Measurements from ENCODE around the gene PLCH2.

PLCH2 gene

DNA sequence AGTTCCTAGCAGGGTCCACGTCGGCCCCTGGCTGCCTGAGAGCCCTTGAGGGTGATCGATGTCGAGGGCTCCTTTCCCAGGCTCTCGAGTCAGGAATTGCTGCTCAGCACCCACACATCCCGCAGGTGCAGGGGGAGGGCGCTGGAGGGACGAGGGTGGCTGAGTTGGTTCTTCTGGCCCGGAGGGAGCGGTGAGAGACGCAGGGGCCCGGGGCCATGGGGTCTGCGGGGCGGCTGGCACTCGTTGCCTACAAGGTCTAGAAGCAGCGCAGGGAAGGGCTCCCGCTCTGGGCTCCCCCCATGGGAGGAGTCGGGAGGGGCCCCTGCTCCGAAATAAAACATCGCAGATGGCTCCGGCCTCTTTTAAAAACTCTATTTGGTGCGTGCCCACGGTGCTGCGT lies 32.1 kb downstream of the PLCH2 start:
- in situ Hi-C loops (cut with HindIII; ENCODE audit: low sequenced_read_pairs), result no loop called here

DNA sequence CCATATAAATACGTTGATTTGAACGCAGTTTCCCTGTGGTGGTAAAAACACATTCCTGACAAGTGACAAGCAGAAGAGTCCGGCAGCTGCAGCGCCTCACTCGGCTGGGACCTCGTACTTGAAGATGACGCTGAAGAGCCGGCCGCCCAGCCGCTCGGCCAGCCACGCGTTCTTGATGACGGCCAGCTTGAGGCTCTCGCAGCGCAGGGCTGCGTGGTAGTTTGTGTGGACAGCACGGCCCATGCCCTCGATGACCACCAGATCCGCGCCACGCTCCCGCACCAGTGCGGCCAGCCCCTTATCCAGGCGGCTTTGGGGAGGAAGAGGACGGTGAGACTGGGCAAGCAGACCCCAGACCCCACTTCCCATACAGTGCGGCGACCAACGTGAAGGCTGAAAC lies 32.7 kb downstream of the PLCH2 start:
- in situ Hi-C loops (cut with HindIII; ENCODE audit: low sequenced_read_pairs), result no loop called here

DNA sequence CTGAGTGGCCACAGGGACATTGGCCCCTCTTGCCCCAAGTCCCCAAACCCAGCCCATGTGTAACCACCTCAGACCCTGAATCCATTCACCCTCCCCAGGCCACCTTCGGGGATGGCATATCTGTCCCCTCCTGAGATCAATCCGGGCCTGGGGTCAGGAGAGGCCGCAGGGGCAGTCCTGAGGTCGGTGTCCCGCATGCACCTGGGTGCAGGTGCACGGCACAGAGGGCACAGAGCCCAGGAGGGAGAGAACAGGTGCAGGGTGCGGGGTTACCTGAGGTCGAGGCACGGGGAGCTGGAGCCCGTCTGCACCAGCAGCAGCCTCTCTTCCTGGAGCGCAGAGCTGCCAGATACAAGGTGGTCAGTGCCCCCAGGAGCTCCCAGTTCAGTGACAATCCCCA lies 33.5 kb downstream of the PLCH2 start:
- in situ Hi-C loops (cut with HindIII; ENCODE audit: low sequenced_read_pairs), result no loop called here

DNA sequence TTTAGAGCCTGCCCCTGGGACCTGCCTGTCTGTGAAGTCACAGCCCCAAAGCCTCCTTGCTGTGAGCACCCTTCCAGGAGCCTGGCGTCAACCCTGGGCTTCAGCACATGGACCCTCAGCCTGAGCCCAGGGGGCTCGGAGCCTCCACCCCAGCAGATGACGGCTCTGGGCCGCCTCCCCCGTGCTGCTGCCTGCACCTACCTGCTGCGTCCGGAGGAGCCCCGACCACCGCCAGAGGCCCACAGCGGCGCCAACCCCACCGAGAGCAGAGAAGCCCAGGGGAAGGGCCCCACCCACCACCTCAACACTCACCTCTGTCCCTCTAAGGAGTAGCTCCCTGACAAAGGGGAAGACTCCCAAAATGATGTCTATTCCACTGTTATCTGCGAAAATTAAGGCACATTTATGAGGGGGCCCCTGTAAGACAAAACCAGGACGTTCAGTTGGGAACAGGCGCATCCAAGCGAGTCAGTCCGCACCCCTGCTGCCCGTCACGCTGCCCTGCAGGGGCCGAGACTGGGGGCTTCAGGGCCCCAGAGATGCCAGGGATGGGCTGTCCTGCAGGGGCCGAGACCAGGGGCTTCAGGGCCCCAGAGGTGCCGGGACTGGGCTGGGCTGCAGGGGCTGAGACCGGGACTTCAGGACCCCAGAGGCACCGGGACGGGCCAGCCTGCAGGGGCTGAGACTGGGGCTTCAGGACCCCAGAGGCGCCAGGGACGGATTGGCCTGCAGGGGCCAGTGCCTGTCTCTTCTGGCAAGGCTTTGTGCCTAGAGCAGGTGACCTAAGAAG lies 34.5 kb downstream of the PLCH2 start:
- in situ Hi-C loops (cut with HindIII; ENCODE audit: low sequenced_read_pairs), result loop anchor here (10.0 kb wide), 2 partner anchors 86 to 316 kb away; partner anchors contain the start of gene FAAP20

DNA sequence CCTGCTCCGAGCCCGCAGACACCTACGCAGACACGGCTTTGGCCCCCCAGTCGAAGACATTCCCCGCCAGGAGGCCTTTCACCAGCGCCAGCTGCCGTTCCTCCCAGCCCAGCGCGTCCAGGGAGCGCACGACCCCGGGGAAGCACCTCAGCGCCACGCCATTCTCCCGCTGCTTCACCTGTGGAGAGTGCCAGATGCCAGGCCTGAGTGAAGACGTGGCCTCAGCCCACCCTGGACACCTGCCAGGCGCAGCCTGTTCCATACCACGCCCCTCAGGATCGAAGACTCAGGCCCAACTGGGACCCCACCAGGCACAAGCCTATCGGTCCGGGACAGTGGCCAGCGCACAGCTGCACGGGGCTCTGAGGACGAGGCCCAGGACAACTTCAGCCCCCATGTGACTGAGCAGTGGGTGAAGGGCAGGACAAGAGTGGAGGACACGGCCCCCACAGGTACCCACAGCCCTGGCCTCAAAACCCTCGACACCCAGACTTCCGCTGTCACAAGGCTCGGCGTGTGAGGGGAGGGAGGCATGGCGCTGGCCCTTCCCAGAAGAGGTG lies 36.9 kb downstream of the PLCH2 start:
- in situ Hi-C loops (cut with HindIII; ENCODE audit: low sequenced_read_pairs), result loop anchor here (10.0 kb wide), 2 partner anchors 88 to 318 kb away; partner anchors contain the start of gene FAAP20

DNA sequence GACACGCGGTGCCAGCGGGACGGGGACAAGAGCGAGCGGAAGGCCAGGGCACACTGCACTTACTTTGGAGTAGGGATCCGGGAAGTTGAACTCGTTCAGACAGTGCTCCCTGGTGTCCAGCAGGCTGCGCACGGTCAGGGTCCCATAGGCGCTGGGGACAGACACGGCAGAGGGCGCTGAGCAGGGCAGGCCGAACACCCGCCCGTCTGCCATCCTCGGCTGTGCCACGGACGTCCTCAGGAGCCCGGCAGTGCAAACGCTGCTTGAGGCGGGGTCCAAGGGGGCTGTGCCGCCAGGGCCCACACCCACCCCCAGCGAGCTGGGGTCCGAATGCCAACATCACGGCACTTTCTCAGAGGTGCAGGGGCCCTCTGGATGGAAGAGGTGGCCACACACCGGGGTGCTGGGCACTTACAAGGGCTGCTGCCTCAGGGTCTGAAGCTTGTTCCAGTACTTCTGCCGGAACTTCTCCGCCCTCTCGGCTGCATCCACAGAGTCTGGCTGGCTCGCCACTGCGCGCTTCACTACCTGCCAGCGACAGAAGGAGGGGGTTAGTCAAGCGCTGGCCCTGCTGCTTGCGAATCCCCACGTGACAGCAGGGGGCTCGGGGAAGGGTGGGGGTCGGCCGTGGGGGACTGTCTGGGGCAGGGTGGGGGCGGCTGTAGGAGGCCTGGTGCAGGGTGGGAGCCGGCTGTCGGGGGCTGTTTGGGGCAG lies 38.0 kb downstream of the PLCH2 start:
- in situ Hi-C loops (cut with HindIII; ENCODE audit: low sequenced_read_pairs), result loop anchor here (10.0 kb wide), 2 partner anchors 89 to 319 kb away; partner anchors contain the start of gene FAAP20

DNA sequence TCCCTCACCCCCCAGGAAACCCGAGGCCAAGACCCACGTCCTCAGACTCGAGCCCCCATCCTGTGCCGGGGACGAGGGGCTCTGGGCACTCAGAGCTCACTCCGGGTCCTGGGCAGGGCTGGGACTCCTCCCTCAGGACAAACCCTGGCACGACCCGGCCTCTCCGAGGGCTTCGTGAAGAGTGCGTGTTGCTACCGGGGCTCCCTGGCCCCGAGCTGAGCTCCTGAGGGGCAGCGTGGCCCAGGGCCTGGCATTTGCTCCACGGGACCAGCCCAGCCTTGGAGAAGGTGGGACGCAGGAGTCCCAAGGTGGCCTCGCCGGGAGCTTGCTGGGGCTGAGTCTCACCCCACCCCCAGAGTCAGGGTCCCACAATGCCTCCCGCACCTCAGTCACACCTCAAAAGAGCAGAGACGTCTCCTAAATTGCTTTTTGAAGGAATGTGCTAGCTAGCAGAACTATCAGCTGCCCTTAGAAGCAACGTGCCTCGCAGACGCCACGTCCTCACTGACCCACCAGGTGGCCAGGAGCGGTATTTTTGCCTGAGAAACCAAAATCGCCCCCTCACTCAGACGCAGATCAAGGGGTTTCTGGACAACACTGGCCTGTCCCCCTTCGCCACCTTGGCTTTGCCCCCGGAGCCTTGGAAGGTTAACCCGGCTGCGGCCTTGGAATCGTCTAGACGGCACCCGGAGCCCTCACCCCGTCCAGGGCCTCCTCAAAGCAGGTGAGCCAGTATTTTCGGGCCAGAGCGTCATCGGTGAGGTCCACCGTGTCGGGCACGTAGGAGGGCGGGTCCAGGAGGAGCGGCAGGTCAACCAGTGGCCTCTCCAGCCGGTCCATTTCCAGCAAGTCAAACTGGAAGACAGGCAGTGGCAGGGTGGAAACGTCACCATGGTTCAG lies 39.0 kb downstream of the PLCH2 start:
- in situ Hi-C loops (cut with HindIII; ENCODE audit: low sequenced_read_pairs), result loop anchor here (10.0 kb wide), 2 partner anchors 90 to 320 kb away; partner anchors contain the start of gene FAAP20

DNA sequence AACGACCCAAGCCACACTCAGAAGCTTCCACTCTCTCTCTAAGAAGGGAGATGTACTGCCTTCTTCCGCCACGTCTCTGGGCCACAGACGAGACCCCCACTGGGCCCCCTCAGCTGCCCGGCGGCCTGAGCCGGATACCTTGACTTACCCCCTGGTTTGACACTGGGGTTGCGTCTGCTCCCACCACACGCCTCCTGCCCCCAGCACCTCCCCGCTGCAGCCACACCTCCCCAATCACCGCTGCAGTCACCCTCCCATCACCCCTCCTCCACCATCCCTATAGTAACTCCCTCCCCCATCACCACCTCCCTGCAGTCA lies 39.6 kb downstream of the PLCH2 start:
- in situ Hi-C loops (cut with HindIII; ENCODE audit: low sequenced_read_pairs), result loop anchor here (10.0 kb wide), 2 partner anchors 91 to 321 kb away; partner anchors contain the start of gene FAAP20

DNA sequence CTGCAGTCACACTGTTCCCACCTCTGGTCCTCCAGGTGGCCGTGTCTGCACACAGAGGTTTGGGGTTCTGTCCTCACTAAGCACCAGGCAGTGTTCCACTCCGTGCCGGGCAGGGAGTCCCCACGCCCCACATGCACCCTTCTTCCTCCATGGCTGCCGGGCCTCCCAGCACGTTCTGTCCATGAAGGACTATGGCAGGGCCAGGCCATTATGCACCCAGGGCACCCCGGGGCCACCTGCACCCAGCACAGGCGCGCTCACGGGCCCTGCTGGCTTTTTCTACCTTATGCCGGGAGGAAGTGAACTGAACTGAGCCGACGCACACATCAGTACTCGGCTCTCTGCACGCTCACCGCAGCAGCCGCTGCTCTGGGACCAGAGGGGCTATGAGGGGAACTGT lies 40.0 kb downstream of the PLCH2 start:
- in situ Hi-C loops (cut with HindIII; ENCODE audit: low sequenced_read_pairs), result loop anchor here (10.0 kb wide), 2 partner anchors 91 to 321 kb away; partner anchors contain the start of gene FAAP20

DNA sequence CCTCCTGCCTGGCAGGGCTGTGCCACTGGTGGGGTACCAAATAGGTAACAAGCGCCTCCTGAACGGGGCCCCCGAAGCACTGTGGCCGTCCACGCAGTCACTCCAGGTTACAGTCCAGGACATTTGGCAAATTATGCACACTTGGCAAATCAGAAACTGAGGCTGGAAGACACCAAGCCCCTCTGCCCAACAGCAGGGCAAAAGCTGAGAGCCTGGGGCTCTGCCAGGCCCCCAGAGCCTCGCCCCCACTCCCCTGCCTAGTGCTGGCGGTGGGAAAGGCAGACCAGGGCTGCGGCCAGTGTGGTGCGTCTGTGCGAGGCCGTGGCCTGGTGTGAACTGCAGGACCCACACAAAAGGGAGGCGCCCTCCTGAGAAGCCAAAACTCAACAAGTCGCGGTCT lies 40.9 kb downstream of the PLCH2 start:
- in situ Hi-C loops (cut with HindIII; ENCODE audit: low sequenced_read_pairs), result loop anchor here (10.0 kb wide), 2 partner anchors 92 to 322 kb away; partner anchors contain the start of gene FAAP20

DNA sequence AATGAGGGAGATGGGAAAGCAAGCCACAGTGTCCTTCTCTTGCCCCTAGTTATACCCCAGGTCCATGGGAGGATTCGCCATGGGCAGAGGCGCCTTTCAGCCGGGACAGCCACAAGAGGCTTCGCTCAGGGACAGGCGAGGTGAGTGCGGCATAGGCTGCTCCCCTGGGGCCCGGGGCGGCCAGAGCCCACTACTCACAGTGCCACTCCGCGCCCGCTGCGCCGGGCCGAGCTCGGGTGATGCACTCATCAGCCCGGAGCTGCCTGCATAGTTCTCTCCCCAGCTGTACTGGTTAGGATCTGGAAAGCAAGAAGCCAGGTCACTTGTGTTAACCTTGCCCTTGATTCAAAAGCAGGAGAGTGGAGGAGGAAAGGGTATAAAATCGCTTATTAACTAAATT lies 41.9 kb downstream of the PLCH2 start:
- in situ Hi-C loops (cut with HindIII; ENCODE audit: low sequenced_read_pairs), result loop anchor here (10.0 kb wide), 2 partner anchors 93 to 323 kb away; partner anchors contain the start of gene FAAP20

DNA sequence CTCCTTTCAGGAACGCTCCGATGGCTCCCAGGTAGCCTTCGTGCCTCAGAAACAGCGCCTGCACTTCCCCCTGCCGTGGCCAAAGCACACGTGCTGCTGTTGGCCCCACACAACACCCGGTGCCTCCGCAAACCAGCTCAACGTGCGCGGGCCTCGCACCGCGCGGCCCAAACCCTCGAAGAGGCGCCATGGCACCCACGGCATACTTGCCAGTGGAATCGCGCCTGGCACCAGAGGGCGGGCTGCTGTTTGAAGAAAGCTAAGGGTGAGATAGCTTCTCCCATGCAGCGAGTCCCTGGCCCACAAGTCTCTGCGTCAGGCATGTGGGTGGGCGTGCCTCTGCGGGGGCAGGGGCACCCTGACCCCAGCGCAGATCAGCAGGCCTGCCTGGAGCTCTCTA lies 42.4 kb downstream of the PLCH2 start:
- in situ Hi-C loops (cut with HindIII; ENCODE audit: low sequenced_read_pairs), result loop anchor here (10.0 kb wide), 2 partner anchors 94 to 324 kb away; partner anchors contain the start of gene FAAP20

DNA sequence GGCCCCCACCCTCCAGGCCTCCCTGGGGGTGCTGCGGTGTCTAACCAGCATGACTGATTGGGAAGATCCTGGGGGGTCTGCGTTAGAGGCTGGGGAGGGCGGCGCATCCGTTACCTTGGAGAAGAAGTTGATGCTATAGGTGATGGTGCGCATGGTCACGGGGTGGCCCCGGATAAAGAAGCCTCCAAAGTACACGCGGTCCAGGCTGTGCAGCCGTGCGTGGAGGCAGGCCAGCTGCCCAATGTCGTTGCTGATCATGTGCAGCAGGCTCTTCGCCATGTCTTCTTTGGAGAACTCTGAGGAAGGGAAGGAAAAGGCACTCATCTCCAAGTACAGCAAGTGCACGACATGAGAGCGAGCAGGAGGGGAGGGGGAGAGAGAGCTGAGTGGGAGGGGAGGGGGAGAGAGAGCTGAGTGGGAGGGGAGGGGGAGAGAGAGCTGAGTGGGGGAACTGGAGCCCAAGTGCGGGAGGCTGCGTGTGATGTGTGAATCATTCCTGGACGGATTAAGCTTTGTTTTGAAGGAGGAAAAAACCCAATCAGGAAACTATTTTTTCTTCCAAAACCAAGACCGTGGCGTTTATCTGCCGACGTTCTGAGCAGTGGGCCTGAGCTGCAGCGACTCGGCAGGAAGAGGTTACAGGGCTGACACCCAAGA lies 43.1 kb downstream of the PLCH2 start:
- in situ Hi-C loops (cut with HindIII; ENCODE audit: low sequenced_read_pairs), result loop anchor here (10.0 kb wide), 2 partner anchors 94 to 324 kb away; partner anchors contain the start of gene FAAP20

DNA sequence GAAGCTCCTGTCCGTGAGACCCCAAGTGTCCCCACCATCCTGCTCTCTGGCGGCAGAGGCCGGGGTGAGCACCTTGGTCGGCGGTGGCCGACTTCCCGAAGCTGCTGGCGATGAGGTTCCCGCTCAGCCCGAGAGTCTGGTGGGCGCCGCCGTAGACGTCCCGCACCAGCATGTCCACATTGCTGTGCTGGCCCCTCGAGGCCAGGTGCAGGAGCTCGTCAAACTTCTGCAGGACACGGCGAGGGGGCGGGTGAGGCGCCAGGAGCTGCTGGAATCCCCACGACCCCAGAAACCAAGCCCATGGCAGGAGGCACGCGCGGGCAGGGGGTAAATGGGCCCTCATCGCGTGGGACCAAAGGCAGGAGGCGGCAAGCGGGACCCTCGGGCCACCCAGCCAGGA lies 43.6 kb downstream of the PLCH2 start:
- in situ Hi-C loops (cut with HindIII; ENCODE audit: low sequenced_read_pairs), result loop anchor here (10.0 kb wide), 2 partner anchors 95 to 325 kb away; partner anchors contain the start of gene FAAP20

DNA sequence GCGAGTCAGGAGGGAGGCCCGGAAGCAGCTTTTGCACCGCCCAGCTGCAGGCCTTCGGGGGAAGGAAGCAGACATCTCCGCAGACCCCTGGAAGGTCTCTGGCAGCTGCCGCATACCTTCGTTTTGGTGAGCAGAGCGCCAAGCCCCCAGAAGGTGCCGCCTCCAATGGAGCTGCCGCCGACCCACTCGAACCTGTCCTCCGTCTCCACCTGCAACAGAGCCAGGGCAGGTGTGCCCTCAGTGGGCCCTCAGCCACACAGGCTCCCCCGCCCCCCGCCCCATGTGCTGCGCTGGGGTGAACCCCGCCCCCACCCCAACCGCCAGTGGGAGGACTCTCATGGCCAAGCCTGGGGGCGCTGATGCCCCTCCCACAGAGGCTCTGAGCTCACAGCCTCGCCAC lies 44.1 kb downstream of the PLCH2 start:
- in situ Hi-C loops (cut with HindIII; ENCODE audit: low sequenced_read_pairs), result no loop called here

DNA sequence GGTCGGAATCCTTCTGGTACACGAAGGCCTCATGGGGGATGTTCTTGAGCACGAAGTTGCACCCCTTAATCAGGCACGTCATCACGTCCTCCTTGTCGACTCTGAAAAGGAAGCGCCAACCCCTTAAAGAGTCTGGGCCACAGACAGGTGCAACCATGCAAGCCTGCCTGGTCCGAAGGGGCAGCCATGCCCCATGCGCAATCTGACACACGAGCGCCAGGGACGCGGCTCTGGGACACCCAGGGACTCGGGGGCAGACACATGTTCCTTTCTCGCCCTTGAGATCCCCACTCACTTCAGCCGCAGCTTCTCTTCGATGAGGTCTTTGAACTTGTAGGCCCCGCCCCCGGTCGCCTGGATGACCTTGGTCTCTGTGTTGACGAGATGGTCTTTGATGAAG lies 44.7 kb downstream of the PLCH2 start:
- in situ Hi-C loops (cut with HindIII; ENCODE audit: low sequenced_read_pairs), result no loop called here

DNA sequence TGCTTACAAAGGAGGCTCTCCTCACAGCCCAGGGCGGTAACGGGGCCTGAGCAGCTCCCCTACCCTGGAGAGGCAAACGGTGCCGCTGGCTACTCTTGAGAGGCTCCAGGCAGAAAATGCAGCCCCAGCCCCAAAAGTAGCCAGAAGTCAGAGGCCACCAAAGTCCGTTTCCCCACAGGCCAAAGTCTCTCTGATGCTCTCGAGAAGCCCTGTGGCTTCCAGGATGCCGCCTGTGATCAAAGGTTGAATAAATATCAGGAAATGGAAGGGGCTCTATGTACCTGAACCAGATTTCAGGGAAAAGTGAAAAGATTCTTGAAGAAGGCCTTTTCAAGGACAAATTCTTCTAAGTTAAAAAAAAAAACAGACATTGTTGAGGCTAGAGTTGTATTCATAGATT lies 46.1 kb downstream of the PLCH2 start:
- in situ Hi-C loops (cut with HindIII; ENCODE audit: low sequenced_read_pairs), result no loop called here

DNA sequence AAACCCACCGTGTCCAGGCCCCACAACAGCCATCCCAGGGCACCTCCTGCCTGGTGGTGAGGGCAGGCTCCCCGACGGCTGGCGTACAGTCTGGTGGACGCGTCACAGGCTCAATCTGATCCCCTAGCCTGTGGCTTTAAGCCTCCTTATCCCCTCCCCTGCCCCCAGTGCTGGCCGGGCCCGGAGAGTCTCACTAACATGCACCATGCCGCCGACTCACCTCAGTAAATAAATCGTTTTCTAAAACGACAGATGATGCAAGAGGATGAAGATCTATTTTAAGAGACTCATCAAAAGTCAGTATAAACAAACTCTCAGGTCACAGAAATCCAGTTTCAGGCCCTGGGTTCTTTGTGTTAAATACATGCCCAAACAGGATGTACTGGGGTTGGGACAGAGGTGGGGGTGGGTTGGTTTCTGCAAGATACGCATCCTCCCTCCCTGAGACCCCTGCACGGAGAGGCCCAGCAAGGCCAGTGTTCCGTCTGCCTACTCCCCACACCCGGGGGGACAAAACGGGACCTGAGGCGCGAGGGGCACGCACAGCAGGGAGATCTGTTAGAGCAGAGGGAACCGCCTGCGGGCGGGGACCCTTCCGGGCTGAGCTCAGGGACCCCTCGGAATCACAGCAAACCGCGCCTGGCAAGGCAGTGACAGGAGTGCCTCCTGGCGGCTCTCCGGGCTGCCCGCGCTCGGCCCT lies 47.3 kb downstream of the PLCH2 start:
- in situ Hi-C loops (cut with HindIII; ENCODE audit: low sequenced_read_pairs), result no loop called here
